Glomerular visceral epithelial cell (primary cell): ENCODE results near the gene HUNK.

Source experiments
- DNase-seq: peaks from one replicate; pipeline ENCODE4 v3.0.0-alpha.2; 2016; ENCODE audit errors: extremely low spot score

The HUNK gene

GRCh38 chr21:32044205-32045180 is 171.7 kb downstream of the HUNK start:
- DNase-seq: no peak

GRCh38 chr21:32046191-32046590 is 173.4 kb downstream of the HUNK start:
- DNase-seq: no peak

DNA sequence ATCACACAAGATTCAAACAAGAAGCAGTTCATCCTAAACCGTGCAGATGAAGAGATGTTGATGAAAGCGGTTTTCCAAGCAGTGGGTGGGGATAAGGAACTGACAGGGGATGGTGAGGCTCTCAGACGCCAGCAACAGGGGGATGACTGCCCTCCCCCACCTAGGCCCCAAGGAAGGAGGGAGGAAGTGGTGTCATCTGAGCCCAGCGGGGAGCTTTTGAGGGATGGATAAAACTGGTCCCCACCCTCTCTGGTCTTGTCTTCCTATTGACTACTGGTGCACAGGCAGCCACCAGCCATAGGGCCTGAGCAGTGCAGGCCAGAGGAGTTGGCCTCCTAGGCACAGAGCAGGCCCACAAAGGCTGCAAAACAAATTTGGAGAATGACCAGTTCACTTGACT is 175.5 kb downstream of the HUNK start:
- no peak for DNase-seq
